Measurements from ENCODE around the gene EGLN3. TPM values are rescaled to one million over a fixed set of nuclear protein-coding genes. Genes with fewer than 3 reads are reported as not detected.
"Not testable (repeated sequence)": the region's sequence is repeated elsewhere in the genome, so short reads cannot be mapped to it uniquely, and the experiment has no call there.

EGLN3 gene
- polyA plus RNA-seq, 3 donors, result 18.2 to 19.3 (median 18.7) TPM

DNA sequence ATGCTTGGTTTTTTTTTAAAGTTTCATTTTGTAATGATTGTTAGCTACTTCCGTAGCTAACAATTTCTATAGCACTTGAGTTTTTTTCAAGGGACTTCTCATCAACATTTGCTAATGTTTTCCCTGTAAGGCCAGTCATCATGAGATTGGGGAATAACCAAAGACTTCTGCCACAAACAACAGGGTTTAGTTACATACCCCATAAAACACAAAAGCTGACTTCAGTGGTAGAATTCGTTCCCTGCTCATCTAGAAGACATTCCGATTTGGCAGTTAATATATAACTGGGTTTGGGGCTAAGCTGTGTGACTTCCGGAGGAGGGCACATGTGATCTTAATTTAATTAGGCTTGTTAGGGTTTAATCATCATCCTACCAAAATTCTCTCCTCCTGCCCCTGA lies 22.9 kb downstream of the EGLN3 start:
- DNase-seq (ENCODE audit: extremely low read depth in 1 of 11, low read depth in 9 of 11, low spot score in 4 of 11), result no peak

DNA sequence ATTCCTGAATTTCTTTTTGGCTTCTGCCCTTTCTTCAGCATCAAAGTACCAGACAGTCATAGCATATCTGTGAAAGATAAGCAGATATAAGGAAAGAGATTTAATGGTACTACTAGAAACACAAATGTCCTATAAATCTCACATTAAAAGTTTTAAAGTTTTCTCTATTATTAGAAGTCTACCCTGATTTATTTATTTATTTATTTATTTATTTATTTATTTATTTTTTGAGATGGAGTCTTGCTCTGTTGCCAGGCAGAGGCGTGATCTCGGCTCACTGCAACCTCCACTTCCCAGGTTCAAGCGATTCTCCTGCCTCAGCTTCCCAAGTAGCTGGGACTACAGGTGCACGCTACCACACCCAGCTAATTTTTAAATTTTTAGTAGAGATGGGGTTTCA lies 23.9 kb downstream of the EGLN3 start:
- DNase-seq (ENCODE audit: extremely low read depth in 1 of 11, low read depth in 9 of 11, low spot score in 4 of 11), result not testable (repeated sequence)

DNA sequence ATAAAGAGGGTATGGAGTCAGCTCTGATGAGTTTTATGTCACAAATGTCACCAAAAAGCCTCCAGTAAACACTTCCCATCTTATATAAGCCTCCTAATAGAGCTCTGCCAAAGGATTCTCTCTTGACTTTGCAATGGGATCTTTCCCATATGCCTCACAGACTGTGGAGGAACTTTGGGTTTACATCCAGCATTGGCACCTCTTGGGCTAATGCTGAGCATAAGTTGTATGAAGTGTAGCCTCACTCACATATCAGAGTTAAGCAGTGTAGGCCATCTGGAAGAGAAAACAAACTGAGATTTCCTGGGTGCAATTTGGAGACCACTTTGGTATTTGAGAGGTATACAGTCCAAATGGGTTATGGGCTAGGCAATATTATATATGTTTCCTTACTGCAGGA lies 24.9 kb downstream of the EGLN3 start:
- DNase-seq (ENCODE audit: extremely low read depth in 1 of 11, low read depth in 9 of 11, low spot score in 4 of 11), result no peak

DNA sequence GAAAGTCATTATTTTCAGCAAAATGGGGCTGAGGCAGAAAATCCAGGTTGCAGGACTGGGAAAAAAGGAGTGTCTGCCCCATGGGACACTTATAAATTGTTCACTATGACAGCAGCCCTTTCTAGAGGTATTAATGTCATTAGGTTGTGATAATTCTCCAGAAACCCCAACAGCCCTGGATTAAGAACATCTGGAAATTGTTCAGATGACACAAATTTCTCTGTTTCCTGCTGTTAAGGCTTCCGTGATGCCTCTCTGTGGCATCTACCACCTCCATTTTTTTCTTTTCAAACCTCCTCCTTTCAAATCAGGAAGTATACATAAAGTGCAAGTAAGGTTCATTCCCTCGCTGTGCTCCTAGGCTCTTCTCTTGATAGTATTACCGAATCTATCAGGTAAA lies 25.6 kb downstream of the EGLN3 start:
- DNase-seq (ENCODE audit: extremely low read depth in 1 of 11, low read depth in 9 of 11, low spot score in 4 of 11), result no peak

DNA sequence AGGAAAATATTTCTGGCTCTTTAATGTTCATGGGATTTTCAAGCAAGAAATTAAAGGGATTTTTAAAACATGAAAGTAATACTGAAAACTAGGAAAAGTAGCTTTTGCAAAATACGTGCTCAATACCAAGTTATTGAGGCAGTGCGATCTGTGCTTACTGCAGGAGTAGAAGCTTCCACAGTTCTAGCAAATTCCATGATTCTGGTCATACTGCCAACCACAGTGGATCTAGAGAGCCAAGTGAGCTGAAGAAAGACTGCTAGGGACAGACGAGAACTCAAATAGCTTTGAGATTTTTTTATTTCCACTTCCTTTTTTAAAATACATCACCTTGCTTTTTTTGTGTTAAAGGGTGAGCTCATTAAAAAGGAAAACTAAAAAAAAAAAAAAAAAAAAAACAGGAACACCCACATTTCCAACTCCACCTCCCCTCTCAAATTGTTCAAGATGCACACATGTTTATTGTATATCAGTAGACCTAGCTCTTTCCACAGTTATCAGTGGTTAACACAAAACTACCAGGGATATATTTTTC lies 26.2 kb downstream of the EGLN3 start:
- DNase-seq (ENCODE audit: extremely low read depth in 1 of 11, low read depth in 9 of 11, low spot score in 4 of 11), result no peak

DNA sequence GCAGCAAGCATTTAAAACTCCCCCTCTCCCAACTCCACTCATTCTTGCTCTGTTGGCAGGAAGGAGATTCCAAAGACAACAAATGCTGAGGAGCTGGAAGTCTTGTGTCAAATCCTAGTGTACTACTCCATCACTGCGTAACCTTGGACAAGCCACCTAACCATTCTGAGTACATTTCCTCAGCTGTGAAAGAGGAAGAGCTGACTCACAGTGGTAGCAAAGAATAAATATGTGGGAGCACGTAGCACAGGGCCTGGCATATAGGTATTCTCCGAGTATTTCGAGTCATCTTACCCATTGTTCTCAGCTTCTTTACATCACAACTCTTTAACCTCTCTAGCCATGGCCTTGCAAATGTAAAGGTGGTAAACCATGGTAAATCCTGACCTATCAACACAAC lies 28.7 kb downstream of the EGLN3 start:
- DNase-seq (ENCODE audit: extremely low read depth in 1 of 11, low read depth in 9 of 11, low spot score in 4 of 11), result no peak

DNA sequence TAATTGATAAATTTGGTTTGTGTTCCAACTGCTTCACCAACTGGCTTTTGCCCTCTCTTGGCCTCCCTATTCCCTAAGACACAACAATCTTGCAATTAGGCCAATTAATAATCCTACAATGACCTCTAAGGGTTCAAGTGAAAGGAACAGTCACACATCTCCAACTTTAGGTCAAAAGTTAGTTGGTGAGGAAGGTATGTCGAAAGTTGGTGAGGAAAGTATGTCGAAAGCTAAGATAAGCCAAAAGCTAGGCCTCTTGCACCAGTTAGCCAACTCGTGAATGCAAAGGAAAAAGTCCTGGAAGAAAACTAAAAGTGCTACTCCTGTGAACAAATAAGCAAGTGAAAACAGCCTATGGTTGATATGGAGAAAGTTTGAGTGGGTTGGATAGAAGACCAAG lies 32.6 kb downstream of the EGLN3 start:
- no peak for DNase-seq (ENCODE audit: extremely low read depth in 1 of 11, low read depth in 9 of 11, low spot score in 4 of 11)

DNA sequence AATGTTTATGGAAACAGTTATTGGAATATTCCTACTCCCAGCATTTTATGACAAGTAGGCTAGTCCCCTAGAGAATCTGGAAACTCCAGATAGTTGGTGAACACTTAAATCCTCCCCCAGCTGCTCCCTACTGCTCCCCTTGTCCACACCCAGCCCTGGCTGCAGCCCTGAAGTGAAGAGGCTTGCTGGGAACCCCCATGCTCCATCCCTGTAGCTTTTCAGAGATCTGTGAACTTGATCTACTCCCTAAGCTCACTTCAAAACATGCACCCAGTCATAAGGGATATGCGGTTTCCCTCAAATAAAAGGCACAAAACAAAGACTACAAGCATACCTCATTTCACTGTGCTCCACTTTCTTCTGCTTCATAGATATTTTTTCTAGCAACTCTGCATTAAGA lies 33.2 kb downstream of the EGLN3 start:
- no peak for DNase-seq (ENCODE audit: extremely low read depth in 1 of 11, low read depth in 9 of 11, low spot score in 4 of 11)

DNA sequence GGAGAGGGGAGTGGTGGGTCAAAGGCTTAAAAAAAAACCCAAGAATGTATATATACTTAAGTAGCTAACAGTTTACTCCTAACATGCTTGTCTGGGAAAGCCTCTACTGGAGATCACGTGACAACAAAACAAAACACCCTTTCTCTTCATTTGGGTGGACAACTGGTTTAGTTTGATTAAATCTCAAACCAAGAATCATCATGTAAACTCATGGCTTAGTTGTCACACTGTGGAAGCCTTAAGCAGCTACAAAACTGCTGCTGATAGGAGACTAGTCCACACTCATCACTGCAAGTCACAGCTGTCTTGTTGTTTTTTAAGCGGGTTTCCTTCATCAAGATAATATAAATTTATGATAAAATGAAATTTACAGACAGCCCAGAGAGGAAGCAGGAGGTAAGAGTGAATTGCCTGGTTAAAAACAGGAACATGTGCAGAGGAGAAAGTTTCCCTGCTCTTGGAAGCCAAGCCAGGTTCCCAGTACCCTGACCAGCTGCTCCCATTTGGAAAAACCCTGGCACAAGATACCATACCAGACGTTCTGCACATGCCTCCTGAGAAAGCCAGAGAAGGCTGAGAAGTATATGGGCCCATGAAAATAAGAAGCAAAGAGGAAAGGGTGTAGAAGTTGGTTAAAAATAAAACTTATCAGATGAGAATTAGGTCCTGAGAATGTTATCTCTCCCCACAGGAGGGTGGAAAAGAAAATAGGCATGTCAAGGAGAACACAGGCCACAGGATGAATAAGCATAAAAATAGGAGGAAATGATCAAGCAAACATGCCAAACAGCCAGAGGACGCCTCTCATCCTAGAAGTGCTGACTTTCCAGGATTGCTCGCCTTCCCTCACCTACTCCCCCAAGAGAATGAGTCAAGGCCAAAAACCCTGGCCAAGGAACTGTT lies 34.0 kb downstream of the EGLN3 start:
- no peak for DNase-seq (ENCODE audit: extremely low read depth in 1 of 11, low read depth in 9 of 11, low spot score in 4 of 11)

DNA sequence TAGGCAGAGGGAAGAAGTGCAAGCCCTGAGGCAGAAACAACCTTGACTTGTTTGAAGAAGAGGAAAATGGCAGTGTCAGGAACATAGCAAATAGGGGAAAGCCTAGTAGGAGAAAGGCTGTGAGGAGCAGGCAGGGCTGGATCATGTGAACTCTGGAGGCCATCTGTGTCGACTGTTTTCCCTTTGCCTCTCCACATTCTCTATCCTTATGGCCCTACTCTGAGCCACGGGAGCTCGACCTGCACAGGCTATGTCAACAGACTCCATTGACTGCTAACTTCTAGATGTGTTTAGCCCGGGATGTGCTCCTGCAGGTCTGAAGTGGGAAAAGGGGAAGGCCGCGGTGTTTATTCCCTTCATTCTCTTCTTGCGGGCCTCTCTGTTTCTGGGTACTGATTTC lies 35.2 kb downstream of the EGLN3 start:
- no peak for DNase-seq (ENCODE audit: extremely low read depth in 1 of 11, low read depth in 9 of 11, low spot score in 4 of 11)

DNA sequence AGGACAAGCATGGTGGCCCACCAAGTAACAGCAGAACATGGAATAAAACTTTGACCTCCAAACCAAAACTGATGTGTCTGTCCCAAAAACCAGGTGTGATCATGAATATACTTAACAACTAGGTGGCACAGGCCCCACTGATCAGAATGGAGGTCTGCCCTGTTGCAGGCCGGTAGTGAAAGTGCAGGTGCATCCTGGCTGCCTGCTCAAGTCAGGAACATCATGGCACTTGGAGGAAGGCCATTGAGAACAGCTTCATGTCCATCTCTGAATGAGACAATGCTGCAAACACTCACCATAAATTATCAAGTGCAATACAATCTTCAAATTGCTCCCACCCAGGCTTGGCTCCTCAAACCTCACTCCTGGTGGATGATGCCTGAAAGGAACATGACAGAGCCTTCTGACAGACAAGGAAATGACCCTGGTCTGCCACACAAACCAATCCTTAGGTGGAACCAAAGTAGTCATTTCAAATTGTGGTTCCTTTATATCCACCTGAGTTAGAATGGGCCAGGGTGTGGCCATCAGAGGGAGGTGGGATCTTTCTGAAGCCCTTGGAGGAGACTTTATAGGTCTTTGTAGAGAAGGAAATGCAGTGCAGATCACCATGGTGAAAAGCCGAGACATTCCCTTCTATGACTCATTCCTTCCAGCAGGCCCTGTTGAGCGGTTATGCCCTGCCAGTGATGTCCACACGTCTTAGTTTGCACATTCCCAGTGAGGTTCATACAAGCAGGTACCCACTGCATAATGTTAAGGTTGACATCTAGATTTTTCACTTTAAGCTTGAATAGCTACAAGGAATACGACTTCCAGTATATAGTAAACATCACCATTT lies 36.0 kb downstream of the EGLN3 start:
- no peak for DNase-seq (ENCODE audit: extremely low read depth in 1 of 11, low read depth in 9 of 11, low spot score in 4 of 11)

DNA sequence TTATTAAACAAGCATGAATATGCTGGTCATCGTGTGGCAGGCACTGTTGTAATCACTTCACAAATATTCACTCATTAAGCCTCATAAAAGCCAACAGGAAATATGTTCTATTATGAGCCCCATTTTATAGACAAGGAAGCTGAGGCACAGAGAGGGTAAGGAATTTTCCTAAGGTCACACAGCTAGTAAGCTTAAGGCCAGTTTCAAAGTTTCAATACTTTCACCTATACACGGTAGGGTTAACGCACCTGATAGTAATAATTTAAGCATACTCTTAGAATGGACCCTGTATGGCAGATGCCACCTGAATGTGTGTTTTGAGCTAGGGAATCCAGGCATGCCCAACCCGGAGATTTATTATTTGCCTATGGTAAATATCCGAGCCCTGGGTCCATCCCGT lies 39.8 kb downstream of the EGLN3 start:
- no peak for DNase-seq (ENCODE audit: extremely low read depth in 1 of 11, low read depth in 9 of 11, low spot score in 4 of 11)

DNA sequence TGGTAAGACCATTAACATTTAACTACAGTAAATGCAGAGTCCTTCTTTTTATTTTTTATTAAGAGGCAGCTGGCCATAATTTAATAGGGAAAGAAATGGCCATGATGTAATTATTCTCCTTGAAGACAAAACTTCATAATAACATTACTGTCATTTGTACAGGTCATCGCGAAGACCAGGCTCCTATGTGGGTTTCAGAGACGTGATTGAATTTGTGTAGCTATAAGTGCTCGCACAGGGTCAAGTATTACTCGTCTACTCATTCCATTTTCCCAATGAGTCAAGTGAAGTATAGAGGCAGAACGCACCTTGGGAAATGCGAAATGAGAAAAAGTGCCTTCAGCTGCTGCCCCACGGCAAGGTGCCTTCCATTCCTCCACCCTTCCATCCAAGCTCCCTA lies 40.4 kb downstream of the EGLN3 start:
- no peak for DNase-seq (ENCODE audit: extremely low read depth in 1 of 11, low read depth in 9 of 11, low spot score in 4 of 11)

DNA sequence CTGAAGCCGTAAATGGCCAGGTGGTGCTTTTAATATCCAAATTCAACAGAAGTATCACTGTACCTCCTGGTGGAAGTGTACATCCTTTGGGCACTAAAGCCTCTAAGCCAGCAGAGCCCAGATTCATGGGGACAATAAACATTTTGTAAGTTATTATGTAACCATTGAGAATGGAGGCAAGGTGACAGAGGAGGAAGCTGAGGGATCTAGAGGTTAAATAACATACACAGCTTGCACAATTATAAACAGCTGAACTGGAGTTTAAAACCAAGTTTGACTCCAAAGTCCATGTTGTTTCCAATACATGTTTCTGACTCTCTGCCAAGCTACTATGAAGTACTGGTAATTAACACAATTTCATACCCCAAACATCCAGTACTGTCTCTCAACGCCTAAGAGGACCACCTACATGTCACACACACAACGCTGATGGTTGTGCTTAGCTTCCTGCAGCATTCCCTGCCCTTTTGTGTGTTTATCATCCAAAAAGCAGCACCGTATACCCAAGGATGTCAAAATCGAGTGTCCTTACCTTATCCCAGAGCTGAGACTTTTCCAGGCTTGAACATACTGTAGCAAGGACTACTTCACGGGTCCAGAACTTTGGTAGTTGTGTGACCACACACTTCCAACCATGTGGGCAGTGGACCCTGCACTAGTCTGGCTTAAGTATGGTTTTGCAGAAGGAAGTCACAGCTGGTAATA lies 41.3 kb downstream of the EGLN3 start:
- DNase-seq (ENCODE audit: extremely low read depth in 1 of 11, low read depth in 9 of 11, low spot score in 4 of 11), result no peak

DNA sequence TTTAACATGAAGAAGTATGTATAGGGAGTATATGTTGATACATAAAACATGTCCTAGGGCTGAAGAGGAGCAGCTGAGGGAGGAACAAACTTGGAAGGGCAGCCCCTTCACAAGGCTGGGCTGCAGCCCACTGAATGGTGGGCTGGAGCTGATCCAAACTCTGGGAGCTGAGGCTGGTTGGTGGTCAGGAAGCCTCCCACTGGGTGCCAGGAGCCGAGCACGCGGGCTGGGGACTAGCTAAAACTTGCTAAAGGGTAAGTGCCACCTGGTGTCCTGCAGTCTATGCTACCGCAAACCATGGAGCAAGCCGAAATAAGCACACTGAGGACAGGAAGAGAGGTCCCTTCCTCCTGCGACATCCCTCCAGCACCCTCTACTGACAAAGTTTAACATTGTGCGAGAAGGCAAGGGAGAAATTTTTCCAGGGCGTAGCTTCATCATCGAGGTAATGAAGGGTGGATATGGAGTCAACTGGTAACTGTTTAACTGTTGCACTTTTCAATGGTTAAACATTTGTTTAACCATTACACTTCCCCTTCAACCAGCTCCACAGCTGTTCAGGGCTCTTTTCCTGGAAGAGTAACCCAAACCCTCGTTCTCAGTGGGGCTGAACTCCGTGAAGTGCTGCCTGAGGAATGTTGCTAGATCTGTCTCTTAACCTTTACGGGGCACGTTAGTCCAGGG lies 42.2 kb downstream of the EGLN3 start:
- DNase-seq (ENCODE audit: extremely low read depth in 1 of 11, low read depth in 9 of 11, low spot score in 4 of 11), result peak in 3 of 11 donors; percentile 12 to 46 (median 19)

DNA sequence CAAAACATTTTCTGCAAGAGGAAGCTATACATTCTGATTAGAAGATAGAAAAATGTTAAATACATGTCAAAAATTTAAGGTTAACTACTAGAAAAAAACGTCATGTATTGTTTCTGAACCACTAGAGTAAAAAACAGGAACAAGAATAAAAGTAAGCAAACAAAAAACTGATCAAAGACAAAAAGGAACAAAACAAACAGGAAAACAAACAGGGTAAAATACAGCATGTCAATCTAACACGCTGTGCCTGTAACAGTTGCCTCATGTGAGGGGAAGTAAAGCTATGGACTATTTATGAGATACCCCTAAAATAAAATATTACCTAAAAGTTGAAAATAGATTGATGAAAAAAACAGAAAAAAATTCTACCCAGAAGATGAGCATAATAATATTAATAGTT lies 43.9 kb downstream of the EGLN3 start:
- DNase-seq (ENCODE audit: extremely low read depth in 1 of 11, low read depth in 9 of 11, low spot score in 4 of 11), result no peak

DNA sequence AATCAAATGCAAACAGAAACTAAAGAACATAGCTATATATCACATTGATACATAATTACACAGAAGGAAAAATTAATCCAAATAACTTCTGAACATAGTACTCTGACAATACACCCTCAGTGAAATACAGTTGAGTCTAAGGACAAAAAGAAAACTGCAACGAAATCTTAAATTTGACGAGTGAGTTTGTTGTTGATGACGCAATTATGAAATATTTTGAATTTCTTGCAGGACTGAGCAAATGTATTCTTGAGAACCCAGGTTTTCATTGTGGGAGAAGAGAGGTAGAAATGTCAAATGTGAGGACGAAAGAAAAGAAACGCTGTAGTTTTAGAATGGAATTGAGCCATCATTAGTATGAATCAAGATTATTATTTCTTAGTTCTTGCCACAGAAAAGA lies 46.3 kb downstream of the EGLN3 start:
- DNase-seq (ENCODE audit: extremely low read depth in 1 of 11, low read depth in 9 of 11, low spot score in 4 of 11), result no peak

DNA sequence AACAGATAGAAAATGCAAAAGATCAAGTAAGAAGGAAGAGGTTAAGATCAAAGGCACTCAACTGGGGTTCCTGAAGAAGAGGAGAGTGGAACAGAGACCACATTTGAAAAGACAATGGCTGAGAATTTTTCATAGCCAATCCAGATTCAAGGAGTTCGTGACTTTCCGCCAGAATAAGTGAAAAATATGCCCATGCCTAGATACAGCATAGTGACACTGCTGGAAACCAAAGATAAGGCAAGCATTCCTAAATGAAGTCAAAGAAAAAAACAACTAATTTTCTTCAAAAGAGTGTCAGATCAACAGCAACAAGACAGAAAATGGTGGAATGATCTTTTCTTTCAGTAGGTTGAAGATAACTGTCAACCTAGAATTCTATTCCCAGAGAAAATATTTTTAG lies 47.5 kb downstream of the EGLN3 start:
- DNase-seq (ENCODE audit: extremely low read depth in 1 of 11, low read depth in 9 of 11, low spot score in 4 of 11), result no peak

DNA sequence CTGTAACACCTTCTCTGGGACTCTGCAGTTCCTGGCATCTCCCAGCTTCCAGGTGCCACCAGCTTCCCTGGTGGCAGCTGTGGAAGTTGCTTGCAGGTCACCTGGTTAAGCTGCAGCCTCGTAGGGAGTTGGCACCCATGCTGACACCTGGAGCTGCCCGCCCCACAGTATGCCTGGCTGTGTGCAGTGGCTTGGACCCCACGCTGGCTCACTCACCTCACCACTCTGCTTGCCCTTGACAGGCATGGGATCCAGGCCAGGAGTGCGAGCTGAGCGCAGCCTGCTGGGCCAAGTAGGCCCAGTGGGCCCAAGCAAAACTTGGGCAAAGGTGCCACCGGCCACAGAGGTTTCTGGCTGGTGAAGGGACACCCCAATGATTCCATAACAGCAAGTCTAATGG lies 48.5 kb downstream of the EGLN3 start:
- no peak for DNase-seq (ENCODE audit: extremely low read depth in 1 of 11, low read depth in 9 of 11, low spot score in 4 of 11)
